Occipital lobe (tissue), 2 donors: ENCODE measurements around the gene POU2AF3. TPM values are rescaled to one million over a fixed set of nuclear protein-coding genes. Genes with fewer than 3 reads are reported as not detected.
A peak's percentile ranks its signal among the peaks of the same experiment; 100 is the strongest.
"Not testable (repeated sequence)": the region's sequence is repeated elsewhere in the genome, so short reads cannot be mapped to it uniquely, and the experiment has no call there.

Experiments used
- DNase-seq: peaks from one replicate; lab custom pipeline; 2025; lab: John Stamatoyannopoulos, UW
- total RNA-seq: library from RNA; depleted of rRNA; stranded (reverse); fragments of >200 nt; gene quantifications from one replicate; pipeline ENCODE4 v1.2.3, GENCODE V29; 2014

Gene POU2AF3
- total RNA-seq, 1 donor from 2014 or later = 0.47 TPM

- no peak for DNase-seq
These were observed 2.2 kb downstream of the POU2AF3 start for GRCh38 chr11:111300569-111300968.

GRCh38 chr11:111301004-111301841, 2.9 kb downstream of the POU2AF3 start:
- DNase-seq = no peak

- no peak for DNase-seq
These were observed 3.4 kb downstream of the POU2AF3 start for GRCh38 chr11:111301842-111302118.

GRCh38 chr11:111302298-111302697, 4.0 kb downstream of the POU2AF3 start:
- DNase-seq = no peak

GRCh38 chr11:111303461-111303860, 5.1 kb downstream of the POU2AF3 start:
- DNase-seq = no peak

GRCh38 chr11:111305162-111305802, 6.9 kb downstream of the POU2AF3 start:
- no peak for DNase-seq

- no peak for DNase-seq
These were observed 7.5 kb downstream of the POU2AF3 start for GRCh38 chr11:111305876-111306275.

- DNase-seq = no peak
These were observed 8.0 kb downstream of the POU2AF3 start for GRCh38 chr11:111306321-111306720.

GRCh38 chr11:111307472-111308108, 9.2 kb downstream of the POU2AF3 start:
- no peak for DNase-seq

- no peak for DNase-seq
These were observed 9.8 kb downstream of the POU2AF3 start for GRCh38 chr11:111308140-111308539.

GRCh38 chr11:111309215-111309915, 11.0 kb downstream of the POU2AF3 start:
- DNase-seq = no peak

- DNase-seq = no peak
These were observed 11.7 kb downstream of the POU2AF3 start for GRCh38 chr11:111310088-111310487.

GRCh38 chr11:111310723-111311122, 12.4 kb downstream of the POU2AF3 start:
- DNase-seq = no peak

- no peak for DNase-seq
These were observed 13.7 kb downstream of the POU2AF3 start for GRCh38 chr11:111312076-111312475.

- no peak for DNase-seq
These were observed 20.9 kb downstream of the POU2AF3 start for GRCh38 chr11:111319296-111319695.

- DNase-seq = not testable (repeated sequence)
These were observed 21.9 kb downstream of the POU2AF3 start for GRCh38 chr11:111320199-111320598.

- no peak for DNase-seq
These were observed 22.6 kb downstream of the POU2AF3 start for GRCh38 chr11:111320728-111321568.

- DNase-seq = no peak
These were observed 24.2 kb downstream of the POU2AF3 start for GRCh38 chr11:111322534-111322933.

GRCh38 chr11:111324277-111324720, 26.0 kb downstream of the POU2AF3 start:
- DNase-seq = peak; percentile 5

- no peak for DNase-seq
These were observed 26.9 kb downstream of the POU2AF3 start for GRCh38 chr11:111325259-111325658.

- DNase-seq = no peak
These were observed 28.5 kb downstream of the POU2AF3 start for GRCh38 chr11:111326824-111327223.
